GM21619 (cell line): Measurements from ENCODE around the gene NEGR1.

ENCODE experiments used
- ATAC-seq: cut with Tn5 transposase; IDR thresholded peaks from one replicate; pipeline ENCODE4 v1.9.1; 2021; ENCODE audit not compliant: unreplicated experiment

The NEGR1 gene

GRCh38 chr1:72051538-72051937, 230.8 kb downstream of the NEGR1 start:
- no peak for ATAC-seq

GRCh38 chr1:72050551-72050950, 231.8 kb downstream of the NEGR1 start:
- ATAC-seq, result no peak

GRCh38 chr1:72037745-72038343, 244.5 kb downstream of the NEGR1 start:
- ATAC-seq, result no peak

GRCh38 chr1:72034827-72035226, 247.5 kb downstream of the NEGR1 start:
- no peak for ATAC-seq

- ATAC-seq, result no peak
Measured at GRCh38 chr1:72023063-72023930, 259.0 kb downstream of the NEGR1 start.

- ATAC-seq, result no peak
Measured at GRCh38 chr1:72018562-72018961, 263.8 kb downstream of the NEGR1 start.

- ATAC-seq, result no peak
Measured at GRCh38 chr1:72015006-72015405, 267.3 kb downstream of the NEGR1 start.

GRCh38 chr1:72013161-72013560, 269.2 kb downstream of the NEGR1 start:
- no peak for ATAC-seq

- no peak for ATAC-seq
Measured at GRCh38 chr1:72011721-72012120, 270.6 kb downstream of the NEGR1 start.

GRCh38 chr1:72010094-72010431, 272.3 kb downstream of the NEGR1 start:
- ATAC-seq, result no peak

- ATAC-seq, result no peak
Measured at GRCh38 chr1:72009173-72010093, 272.9 kb downstream of the NEGR1 start.

GRCh38 chr1:72007312-72007711, 275.0 kb downstream of the NEGR1 start:
- ATAC-seq, result no peak

GRCh38 chr1:72006092-72006491, 276.2 kb downstream of the NEGR1 start:
- ATAC-seq, result no peak

GRCh38 chr1:72003092-72003491, 279.2 kb downstream of the NEGR1 start:
- ATAC-seq, result no peak

GRCh38 chr1:72000809-72001208, 281.5 kb downstream of the NEGR1 start:
- no peak for ATAC-seq

- ATAC-seq, result no peak
Measured at GRCh38 chr1:71994646-71995045, 287.7 kb downstream of the NEGR1 start.

- ATAC-seq, result no peak
Measured at GRCh38 chr1:71987181-71987580, 295.2 kb downstream of the NEGR1 start.

GRCh38 chr1:71986160-71986559, 296.2 kb downstream of the NEGR1 start:
- ATAC-seq, result no peak

- no peak for ATAC-seq
Measured at GRCh38 chr1:71980556-71980955, 301.8 kb downstream of the NEGR1 start.

GRCh38 chr1:71979882-71980281, 302.5 kb downstream of the NEGR1 start:
- no peak for ATAC-seq

GRCh38 chr1:71967670-71968069, 314.7 kb downstream of the NEGR1 start:
- peak; percentile 65 for ATAC-seq

GRCh38 chr1:71964188-71964587, 318.2 kb downstream of the NEGR1 start:
- no peak for ATAC-seq
